Panc1 (cell line): ENCODE results near the gene SLCO3A1. TPM values are rescaled to one million over a fixed set of nuclear protein-coding genes. Genes with fewer than 3 reads are reported as not detected.

Source experiments
- ATAC-seq: fragments of 200-7000 bp; cut with Tn5 transposase; 2 replicates; pipeline ENCODE4 v1.9.1; 2020; ENCODE audit warnings: mild to moderate bottlenecking, moderate library complexity
- BruUV-seq: library from RNA; stranded (reverse); fragments of 400-500 nt; replicated peaks from 2 replicates; lab custom pipeline; 2021; lab: Mats Ljungman, UMichigan
- CTCF ChIA-PET: fragments of 300-600 bp; sonication (Branson Sonifier 250); formaldehyde crosslinking; loops from one replicate; lab custom pipeline; 2022; ENCODE audit warnings: antibody characterized with exemption; lab: Charles Lee
- POLR2A ChIA-PET: fragments of 300-600 bp; sonication (Branson Sonifier 250); formaldehyde crosslinking; loops from one replicate; lab custom pipeline; 2022; ENCODE audit warnings: antibody characterized with exemption; lab: Charles Lee
- DNase-seq: peaks from one replicate; pipeline ENCODE4 v3.0.0-alpha.2; 2010; ENCODE audit warnings: low read depth, low spot score
- H3K27ac ChIP-seq: 2 replicates; pipeline ENCODE4 v1.5.1; 2011; ENCODE audit warnings: mild to moderate bottlenecking, low read length, inconsistent platforms
- H3K27me3 ChIP-seq: fragments of 200-500 bp; sonication (Bioruptor generic); 2 replicates; pipeline ENCODE4 v1.6.0; 2014; ENCODE audit warnings: low read length, inconsistent platforms; ENCODE audit not compliant: control insufficient read depth, insufficient read depth
- H3K36me3 ChIP-seq: fragments of 200-500 bp; sonication (Bioruptor generic); 2 replicates; pipeline ENCODE4 v1.5.1; 2014; ENCODE audit warnings: inconsistent platforms, mild to moderate bottlenecking, low read length, moderate library complexity; ENCODE audit not compliant: control insufficient read depth, insufficient read depth
- H3K4me1 ChIP-seq: 2 replicates; pipeline ENCODE4 v1.5.1; 2011; ENCODE audit warnings: inconsistent platforms, mild to moderate bottlenecking, low read length, moderate library complexity; ENCODE audit not compliant: control insufficient read depth, insufficient read depth
- H3K4me3 ChIP-seq, 2 experiments: 2 replicates each; pipeline ENCODE4 v1.5.1; 2011 to 2012; ENCODE audit warnings: low read depth in 2 of 2, low read length in 2 of 2, mild to moderate bottlenecking in 2 of 2, inconsistent platforms in 1 of 2, moderate library complexity in 1 of 2
- H3K9me3 ChIP-seq: fragments of 200-500 bp; sonication (Bioruptor generic); 2 replicates; pipeline ENCODE4 v1.5.1; 2014; ENCODE audit warnings: low read depth, mild to moderate bottlenecking, inconsistent platforms, low read length, moderate library complexity; ENCODE audit not compliant: control insufficient read depth, insufficient read depth
- POLR2AphosphoS5 ChIP-seq: IDR thresholded peaks from 2 replicates; pipeline ENCODE4 v1.6.1; 2012; ENCODE audit warnings: mild to moderate bottlenecking, low read depth, low read length, moderate library complexity
- SIN3A ChIP-seq: IDR thresholded peaks from 2 replicates; pipeline ENCODE4 v1.6.1; 2012; ENCODE audit warnings: low read depth, mild to moderate bottlenecking, low read length, moderate library complexity, borderline replicate concordance; ENCODE audit not compliant: insufficient read depth
- TCF7L2 ChIP-seq: IDR thresholded peaks from 2 replicates; pipeline ENCODE4 v1.6.1; 2011; ENCODE audit warnings: mild to moderate bottlenecking, low read depth, low read length, inconsistent platforms
- in situ Hi-C: cut with HindIII; loops from 2 replicates; pipeline ENCODE4 v1.10.0; 2016; ENCODE audit warnings: low sequenced_read_pairs, low pct_unique_long_range_greater_than_20kb
- intact Hi-C: fragments of 100-400 bp; cut with micrococcal nuclease; formaldehyde crosslinking; loops from one replicate; pipeline ENCODE4 v1.10.0; 2022; ENCODE audit not compliant: unreplicated experiment
- total RNA-seq: library from RNA; stranded (reverse); gene quantifications from one replicate; pipeline ENCODE4 v1.2.1, GENCODE V29; 2021; ENCODE audit not compliant: unreplicated experiment
- TF ChIP-seq, protein P1 (sequence below): fragments of 450-650 bp; IDR thresholded peaks from 2 replicates; pipeline ENCODE4 v1.5.1; 2017; ENCODE audit warnings: mild to moderate bottlenecking
- TF ChIP-seq, protein P2 (sequence below), 2 experiments: IDR thresholded peaks; 2 replicates each; pipeline ENCODE4 v1.6.1; 2011 to 2012; ENCODE audit warnings: low read depth in 2 of 2, control low read depth in 1 of 2, low read length in 1 of 2, mild to moderate bottlenecking in 1 of 2, moderate library complexity in 1 of 2; ENCODE audit not compliant: insufficient read depth in 1 of 2

The SLCO3A1 gene
- total RNA-seq, 1 experiment from 2014 or later = 20.6 TPM

DNA sequence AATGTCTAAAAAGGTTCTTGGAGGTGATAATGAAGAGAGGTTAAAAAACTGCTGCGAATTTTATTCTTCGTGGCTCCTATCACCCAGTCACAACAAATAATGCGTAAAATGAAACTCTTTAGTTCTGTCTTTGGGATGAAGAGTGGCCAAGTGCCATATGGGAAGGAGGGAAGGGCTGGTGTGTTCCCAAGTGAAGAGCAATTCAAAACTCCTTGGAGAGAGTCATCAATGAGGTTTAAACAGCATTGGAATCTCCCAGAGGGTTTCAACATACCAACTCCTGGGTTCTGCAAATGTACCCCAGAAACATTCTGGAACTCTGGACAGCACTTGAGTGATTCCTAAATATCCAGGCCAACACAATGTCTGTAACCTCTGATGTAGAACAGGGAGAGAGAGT, 45.3 kb downstream of the SLCO3A1 start:
- Histone ChIP-seq H3K27ac (no peak overlapping the region), H3K27me3 (no peaks in the 10 kb centered on the region), H3K36me3 (no peaks in the 10 kb centered on the region), H3K4me3 (no peak overlapping the region), H3K9me3 (no peaks in the 10 kb centered on the region), H3K4me1 (no peaks in the 10 kb centered on the region)
- intact Hi-C loops (no loop called here), in situ Hi-C loops (no loop called here)
- ChIA-PET POLR2A (no interaction called here), CTCF (no interaction called here)
- DNase-seq (no peak), ATAC-seq (no peak)
- no TSS peak for BruUV-seq
- TF ChIP-seq, protein P1, sequence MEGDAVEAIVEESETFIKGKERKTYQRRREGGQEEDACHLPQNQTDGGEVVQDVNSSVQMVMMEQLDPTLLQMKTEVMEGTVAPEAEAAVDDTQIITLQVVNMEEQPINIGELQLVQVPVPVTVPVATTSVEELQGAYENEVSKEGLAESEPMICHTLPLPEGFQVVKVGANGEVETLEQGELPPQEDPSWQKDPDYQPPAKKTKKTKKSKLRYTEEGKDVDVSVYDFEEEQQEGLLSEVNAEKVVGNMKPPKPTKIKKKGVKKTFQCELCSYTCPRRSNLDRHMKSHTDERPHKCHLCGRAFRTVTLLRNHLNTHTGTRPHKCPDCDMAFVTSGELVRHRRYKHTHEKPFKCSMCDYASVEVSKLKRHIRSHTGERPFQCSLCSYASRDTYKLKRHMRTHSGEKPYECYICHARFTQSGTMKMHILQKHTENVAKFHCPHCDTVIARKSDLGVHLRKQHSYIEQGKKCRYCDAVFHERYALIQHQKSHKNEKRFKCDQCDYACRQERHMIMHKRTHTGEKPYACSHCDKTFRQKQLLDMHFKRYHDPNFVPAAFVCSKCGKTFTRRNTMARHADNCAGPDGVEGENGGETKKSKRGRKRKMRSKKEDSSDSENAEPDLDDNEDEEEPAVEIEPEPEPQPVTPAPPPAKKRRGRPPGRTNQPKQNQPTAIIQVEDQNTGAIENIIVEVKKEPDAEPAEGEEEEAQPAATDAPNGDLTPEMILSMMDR = no peak
- TF ChIP-seq POLR2AphosphoS5 = no peak
- TF ChIP-seq, protein P2, sequence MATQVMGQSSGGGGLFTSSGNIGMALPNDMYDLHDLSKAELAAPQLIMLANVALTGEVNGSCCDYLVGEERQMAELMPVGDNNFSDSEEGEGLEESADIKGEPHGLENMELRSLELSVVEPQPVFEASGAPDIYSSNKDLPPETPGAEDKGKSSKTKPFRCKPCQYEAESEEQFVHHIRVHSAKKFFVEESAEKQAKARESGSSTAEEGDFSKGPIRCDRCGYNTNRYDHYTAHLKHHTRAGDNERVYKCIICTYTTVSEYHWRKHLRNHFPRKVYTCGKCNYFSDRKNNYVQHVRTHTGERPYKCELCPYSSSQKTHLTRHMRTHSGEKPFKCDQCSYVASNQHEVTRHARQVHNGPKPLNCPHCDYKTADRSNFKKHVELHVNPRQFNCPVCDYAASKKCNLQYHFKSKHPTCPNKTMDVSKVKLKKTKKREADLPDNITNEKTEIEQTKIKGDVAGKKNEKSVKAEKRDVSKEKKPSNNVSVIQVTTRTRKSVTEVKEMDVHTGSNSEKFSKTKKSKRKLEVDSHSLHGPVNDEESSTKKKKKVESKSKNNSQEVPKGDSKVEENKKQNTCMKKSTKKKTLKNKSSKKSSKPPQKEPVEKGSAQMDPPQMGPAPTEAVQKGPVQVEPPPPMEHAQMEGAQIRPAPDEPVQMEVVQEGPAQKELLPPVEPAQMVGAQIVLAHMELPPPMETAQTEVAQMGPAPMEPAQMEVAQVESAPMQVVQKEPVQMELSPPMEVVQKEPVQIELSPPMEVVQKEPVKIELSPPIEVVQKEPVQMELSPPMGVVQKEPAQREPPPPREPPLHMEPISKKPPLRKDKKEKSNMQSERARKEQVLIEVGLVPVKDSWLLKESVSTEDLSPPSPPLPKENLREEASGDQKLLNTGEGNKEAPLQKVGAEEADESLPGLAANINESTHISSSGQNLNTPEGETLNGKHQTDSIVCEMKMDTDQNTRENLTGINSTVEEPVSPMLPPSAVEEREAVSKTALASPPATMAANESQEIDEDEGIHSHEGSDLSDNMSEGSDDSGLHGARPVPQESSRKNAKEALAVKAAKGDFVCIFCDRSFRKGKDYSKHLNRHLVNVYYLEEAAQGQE (IDR thresholded peaks at IDR 0.05; ENCODE audit: insufficient read depth in 1 of 2, low read depth in 2 of 2, low read length in 1 of 2) = no peak
- TF ChIP-seq SIN3A = no peak
- no peak for TF ChIP-seq TCF7L2

DNA sequence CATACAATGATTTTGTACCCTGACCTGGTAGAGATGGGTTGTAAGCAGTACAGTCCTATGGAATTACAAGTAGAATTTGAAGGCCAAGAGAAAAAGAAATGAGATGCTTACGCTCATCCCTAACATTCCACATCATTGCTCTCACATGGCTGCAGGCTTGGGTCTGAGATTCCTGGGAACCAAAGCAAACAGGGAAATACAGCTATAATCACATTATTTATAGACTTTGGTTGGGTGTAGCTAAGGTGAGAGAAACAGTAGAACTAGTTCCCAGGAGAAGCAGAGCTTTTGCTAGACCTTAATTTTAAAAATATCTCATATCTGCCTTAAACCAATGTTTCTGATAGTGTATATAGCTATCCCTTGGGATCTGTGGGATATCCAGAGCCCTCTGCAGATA, 51.4 kb downstream of the SLCO3A1 start:
- Histone ChIP-seq H3K36me3 (no peaks in the 10 kb centered on the region), H3K4me1 (no peaks in the 10 kb centered on the region), H3K27ac (no peak overlapping the region), H3K4me3 (no peak overlapping the region), H3K9me3 (no peaks in the 10 kb centered on the region), H3K27me3 (no peaks in the 10 kb centered on the region)
- no TSS peak for BruUV-seq
- POLR2A ChIA-PET = no interaction called here
- intact Hi-C loops = no loop called here
- TF ChIP-seq, protein P1 = no peak
- TF ChIP-seq TCF7L2 = no peak
- no peak for TF ChIP-seq POLR2AphosphoS5
- no peak for TF ChIP-seq SIN3A
- TF ChIP-seq, protein P2 (IDR thresholded peaks at IDR 0.05; ENCODE audit: insufficient read depth in 1 of 2, low read depth in 2 of 2, low read length in 1 of 2) = no peak
- CTCF ChIA-PET = no interaction called here
- ATAC-seq (no peak), DNase-seq (no peak)
- in situ Hi-C loops = no loop called here
